DOHH2 (cell line): ENCODE measurements around the gene KAZALD1.

Experiments used
- H3F3A ChIP-seq: fragments of 200-600 bp; sonication (generic), shearing (Covaris generic); 2 replicates; pipeline ENCODE4 v1.6.0; 2016; ENCODE audit warnings: antibody characterized with exemption, mild to moderate bottlenecking; ENCODE audit not compliant: control insufficient read depth, insufficient read depth
- H3K27ac ChIP-seq: fragments of 200-600 bp; sonication (generic); 2 replicates; pipeline ENCODE4 v1.5.1; 2014; ENCODE audit warnings: low read depth, mild to moderate bottlenecking, low read length, moderate library complexity
- H3K27me3 ChIP-seq: fragments of 200-600 bp; sonication (generic); 2 replicates; pipeline ENCODE4 v1.6.1; 2014; ENCODE audit warnings: mild to moderate bottlenecking, low read length, mixed read lengths; ENCODE audit not compliant: control insufficient read depth
- H3K36me3 ChIP-seq: fragments of 200-600 bp; sonication (generic); 2 replicates; pipeline ENCODE4 v1.6.1; 2014; ENCODE audit warnings: mild to moderate bottlenecking, low read length, moderate library complexity, mixed read lengths; ENCODE audit not compliant: control insufficient read depth
- H3K4me1 ChIP-seq: fragments of 200-600 bp; sonication (generic); 2 replicates; pipeline ENCODE4 v1.6.1; 2014; ENCODE audit warnings: mild to moderate bottlenecking, low read length, mixed read lengths; ENCODE audit not compliant: control insufficient read depth
- H3K4me2 ChIP-seq: fragments of 200-600 bp; sonication (generic); 2 replicates; pipeline ENCODE4 v1.6.0; 2014; ENCODE audit warnings: mild to moderate bottlenecking, low read length, moderate library complexity
- H3K4me3 ChIP-seq: fragments of 200-600 bp; sonication (generic); 2 replicates; pipeline ENCODE4 v1.5.1; 2014; ENCODE audit warnings: mild to moderate bottlenecking, low read length, mixed read lengths
- H3K79me2 ChIP-seq: fragments of 200-600 bp; sonication (generic); 2 replicates; pipeline ENCODE4 v1.6.1; 2014; ENCODE audit warnings: mild to moderate bottlenecking, low read length, mixed read lengths; ENCODE audit not compliant: control insufficient read depth
- H3K9me2 ChIP-seq: fragments of 200-600 bp; sonication (generic); replicated peaks from 2 replicates; pipeline ENCODE4 v1.6.1; 2014; ENCODE audit warnings: mild to moderate bottlenecking, low read length, mixed read lengths; ENCODE audit not compliant: control insufficient read depth
- H3K9me3 ChIP-seq: fragments of 200-600 bp; sonication (generic); 2 replicates; pipeline ENCODE4 v1.6.1; 2014; ENCODE audit warnings: antibody characterized with exemption, low read length, mixed read lengths; ENCODE audit not compliant: control insufficient read depth, insufficient read depth
- H4K20me1 ChIP-seq: fragments of 200-600 bp; sonication (generic); 2 replicates; pipeline ENCODE4 v1.6.0; 2014; ENCODE audit warnings: low read depth, mild to moderate bottlenecking, antibody characterized with exemption, low read length, moderate library complexity; ENCODE audit not compliant: control insufficient read depth, insufficient read depth
- CTCF ChIP-seq: fragments of 200-600 bp; sonication (generic); IDR thresholded peaks from one replicate; pipeline ENCODE4 v1.5.1; 2014; ENCODE audit warnings: antibody characterized with exemption, mild to moderate bottlenecking, low read depth, low read length; ENCODE audit not compliant: poor library complexity, severe bottlenecking
- EZH2phosphoT487 ChIP-seq: fragments of 200-600 bp; sonication (generic); IDR thresholded peaks from 2 replicates; pipeline ENCODE4 v1.6.1; 2017; ENCODE audit warnings: borderline replicate concordance, mild to moderate bottlenecking, antibody characterized with exemption, low read length, moderate library complexity, mixed read lengths

KAZALD1 gene

DNA sequence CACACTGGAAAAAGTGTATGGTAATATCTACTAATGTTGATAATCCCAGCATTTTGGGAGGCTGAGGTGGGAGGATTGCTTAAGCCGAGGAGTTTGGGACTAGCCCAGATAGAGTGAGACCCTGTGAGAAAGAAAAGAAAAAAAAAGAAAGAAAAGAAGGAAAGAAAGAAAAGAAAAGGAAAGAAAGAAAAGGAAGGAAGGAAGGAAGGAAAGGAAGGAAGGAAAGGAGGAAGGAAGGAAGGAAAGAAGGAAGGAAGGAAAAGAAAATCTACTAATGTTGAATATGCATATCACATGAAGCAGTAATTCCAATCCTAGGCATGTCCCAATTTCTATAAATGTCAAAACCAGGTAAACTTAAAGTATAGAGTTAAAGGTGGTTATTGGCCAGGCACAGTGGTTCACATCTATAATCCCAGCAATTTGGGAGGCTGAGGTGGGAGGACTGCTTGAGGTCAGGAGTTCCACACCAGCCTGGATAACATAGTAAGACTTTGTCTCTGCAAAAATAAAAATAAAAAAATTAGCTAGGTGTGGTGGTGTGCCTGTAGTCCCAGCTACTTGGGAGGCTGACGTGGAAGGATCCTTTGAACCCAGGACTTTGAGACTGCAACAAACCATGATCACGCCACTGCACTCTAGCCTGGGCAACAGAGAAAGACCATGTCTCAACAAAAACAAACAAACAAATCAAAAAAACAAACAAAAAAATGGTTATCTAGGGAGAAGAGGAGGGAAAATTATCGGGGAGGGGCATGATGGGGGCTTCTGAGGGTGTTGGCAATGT is 5.2 kb upstream of the KAZALD1 start:
- Histone ChIP-seq H3K27ac (no peak overlapping the region), H3K79me2 (peaks cover 68% of the 10 kb centered on the region), H3K27me3 (no peaks in the 10 kb centered on the region), H3K4me3 (no peak overlapping the region), H4K20me1 (peaks cover 11% of the 10 kb centered on the region; the same call in 1 of the 2 replicates), H3K9me2 (no peaks in the 10 kb centered on the region), H3K9me3 (no peaks in the 10 kb centered on the region), H3K4me1 (peaks cover 43% of the 10 kb centered on the region), H3F3A (peaks cover 5% of the 10 kb centered on the region; the same call in 1 of the 2 replicates), H3K4me2 (0 out of 2 replicates have a peak overlapping the region, but pooled peaks have one; percentile 7), H3K36me3 (peaks cover 50% of the 10 kb centered on the region)
- TF ChIP-seq EZH2phosphoT487 (no peak), CTCF (no peak)

DNA sequence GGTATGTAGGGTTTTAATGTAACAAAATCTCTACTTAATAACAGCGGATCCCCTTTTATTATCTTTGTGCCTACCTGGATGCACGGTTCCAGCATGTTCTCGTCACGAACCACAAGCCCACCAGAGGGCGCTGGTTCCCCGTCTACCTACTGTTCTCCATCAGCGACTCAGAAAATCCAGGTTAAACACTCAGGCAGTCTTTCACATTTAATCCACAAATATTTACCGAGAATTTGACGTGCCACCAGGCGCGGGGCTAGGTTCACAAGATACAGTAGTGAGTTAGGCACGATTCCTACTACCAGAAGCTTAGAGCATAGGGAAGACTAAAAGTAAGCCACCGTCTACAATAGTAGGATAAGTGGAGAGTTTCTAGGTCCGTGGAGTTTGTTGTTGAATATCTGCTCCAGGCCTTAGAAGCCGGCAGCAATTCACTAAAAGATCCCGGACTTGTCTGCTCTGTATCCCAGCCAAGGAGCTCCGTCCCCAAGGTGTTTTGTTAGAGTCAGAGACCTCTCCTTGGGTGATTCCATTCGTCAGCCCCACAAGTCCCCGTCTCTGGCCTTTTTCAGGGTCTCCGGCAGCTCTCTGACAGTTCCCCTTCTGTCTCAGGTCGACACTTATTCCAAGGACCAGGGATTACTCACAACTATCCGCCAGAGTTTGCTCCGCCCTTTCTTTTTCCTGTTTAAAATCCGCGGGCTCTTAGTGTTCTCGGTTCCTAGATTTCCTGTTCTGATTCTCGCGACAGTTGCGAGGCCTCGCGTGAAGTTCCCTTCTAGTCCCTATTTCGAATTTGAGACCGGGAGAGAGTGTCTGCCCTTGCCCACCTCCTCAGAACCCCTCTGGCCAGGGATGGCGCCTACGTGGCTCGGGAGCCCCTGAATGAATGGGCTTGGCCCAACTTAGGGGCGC is 1.5 kb upstream of the KAZALD1 start:
- Histone ChIP-seq H3K4me3 (peak overlapping the region; percentile 91), H3K9me3 (no peaks in the 10 kb centered on the region), H4K20me1 (peaks cover 8% of the 10 kb centered on the region; the same call in 1 of the 2 replicates), H3K27ac (peak overlapping the region; percentile 88), H3K9me2 (no peaks in the 10 kb centered on the region), H3K4me2 (peak overlapping the region; percentile 76), H3K4me1 (peaks cover 66% of the 10 kb centered on the region), H3F3A (peaks cover 5% of the 10 kb centered on the region; the same call in 1 of the 2 replicates), H3K27me3 (peaks cover 12% of the 10 kb centered on the region), H3K79me2 (peaks cover 51% of the 10 kb centered on the region), H3K36me3 (peaks cover 41% of the 10 kb centered on the region)
- TF ChIP-seq EZH2phosphoT487 (no peak), CTCF (peak; percentile 96)

GRCh38 chr10:101060951-101061623 is 702 bp upstream of the KAZALD1 start:
- Histone ChIP-seq H4K20me1 (peaks cover 7% of the 10 kb centered on the region; the same call in 1 of the 2 replicates), H3K9me2 (no peaks in the 10 kb centered on the region), H3K4me2 (peak overlapping the region; percentile 76), H3K4me3 (peak overlapping the region; percentile 91), H3K79me2 (peaks cover 44% of the 10 kb centered on the region), H3K27me3 (peaks cover 13% of the 10 kb centered on the region), H3K4me1 (peaks cover 74% of the 10 kb centered on the region), H3K36me3 (peaks cover 33% of the 10 kb centered on the region), H3K9me3 (no peaks in the 10 kb centered on the region), H3K27ac (peak overlapping the region; percentile 88), H3F3A (peaks cover 9% of the 10 kb centered on the region)
- TF ChIP-seq CTCF: no peak
- TF ChIP-seq EZH2phosphoT487: no peak
